Osteoblast (primary cell): ENCODE results near the gene SKA2. TPM values are rescaled to one million over a fixed set of nuclear protein-coding genes. Genes with fewer than 3 reads are reported as not detected.
A peak's percentile ranks its signal among the peaks of the same experiment; 100 is the strongest.
"Not testable (repeated sequence)": the region's sequence is repeated elsewhere in the genome, so short reads cannot be mapped to it uniquely, and the experiment has no call there.

ENCODE experiments used
- DNase-seq: peaks from one replicate; pipeline ENCODE4 v3.0.0; 2011; ENCODE audit warnings: low spot score, mixed read lengths; ENCODE audit not compliant: insufficient read length; ENCODE audit errors: missing footprints
- H2AFZ ChIP-seq: 2 replicates; pipeline ENCODE4 v1.6.0; 2011; ENCODE audit warnings: mild to moderate bottlenecking, low read length
- H3K27ac ChIP-seq: 2 replicates; pipeline ENCODE4 v1.5.1; 2011; ENCODE audit warnings: mild to moderate bottlenecking, low read depth, low read length, moderate library complexity
- H3K27me3 ChIP-seq: 2 replicates; pipeline ENCODE4 v1.6.0; 2012; ENCODE audit warnings: mild to moderate bottlenecking, control low read depth, inconsistent platforms, low read length, moderate library complexity; ENCODE audit not compliant: insufficient read depth
- H3K36me3 ChIP-seq: 2 replicates; pipeline ENCODE4 v1.5.1; 2011; ENCODE audit warnings: mild to moderate bottlenecking, low read length, control low read depth, moderate library complexity; ENCODE audit not compliant: insufficient read depth
- H3K4me1 ChIP-seq: 2 replicates; pipeline ENCODE4 v1.5.1; 2011; ENCODE audit warnings: mild to moderate bottlenecking, low read length, control low read depth, moderate library complexity; ENCODE audit not compliant: insufficient read depth
- H3K4me2 ChIP-seq: 2 replicates; pipeline ENCODE4 v1.6.0; 2011; ENCODE audit warnings: mild to moderate bottlenecking, low read length; ENCODE audit not compliant: insufficient read depth
- H3K4me3 ChIP-seq: fragments of 200-600 bp; sonication (generic); 3 replicates; pipeline ENCODE4 v1.5.1; 2012; ENCODE audit warnings: mild to moderate bottlenecking, low read length, inconsistent platforms; ENCODE audit not compliant: insufficient read depth
- H3K79me2 ChIP-seq: 2 replicates; pipeline ENCODE4 v1.6.0; 2012; ENCODE audit warnings: mild to moderate bottlenecking, low read length, control low read depth, inconsistent platforms; ENCODE audit not compliant: insufficient read depth
- H3K9me3 ChIP-seq: 2 replicates; pipeline ENCODE4 v1.5.1; 2011; ENCODE audit warnings: low read depth, low read length, control low read depth
- H4K20me1 ChIP-seq: 2 replicates; pipeline ENCODE4 v1.6.0; 2012; ENCODE audit warnings: mild to moderate bottlenecking, low read length, control low read depth; ENCODE audit not compliant: insufficient read depth
- total RNA-seq: library from RNA; depleted of rRNA; stranded (reverse); fragments of >200 nt; gene quantifications from 2 replicates; pipeline ENCODE4 v1.2.3, GENCODE V29; 2012
- TF ChIP-seq, protein P1 (sequence below): IDR thresholded peaks from 2 replicates; pipeline ENCODE4 v1.5.1; 2011; ENCODE audit warnings: mild to moderate bottlenecking, low read depth, low read length, moderate library complexity; ENCODE audit errors: extremely low read depth

SKA2 gene
- total RNA-seq, 1 donor, result 32.6 TPM

DNA sequence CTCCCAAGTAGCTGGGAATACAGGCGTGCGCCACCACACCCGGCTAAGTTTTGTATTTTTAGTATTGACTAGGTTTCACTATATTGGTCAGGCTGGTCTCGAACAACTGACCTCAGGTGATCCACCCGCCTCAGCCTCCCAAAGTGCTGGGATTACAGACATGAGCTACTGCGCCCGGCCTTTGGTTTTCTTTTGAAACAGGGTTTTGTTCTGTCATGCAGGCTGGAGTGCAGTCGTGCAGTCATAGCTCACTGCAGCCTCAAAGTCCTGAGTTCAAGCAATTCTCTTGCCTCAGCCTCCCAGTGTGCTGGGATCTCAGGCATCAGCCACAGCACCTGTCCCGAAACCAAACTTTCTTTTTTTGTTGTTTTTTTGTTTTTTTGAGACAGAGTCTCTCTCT lies 25.6 kb upstream of the SKA2 start:
- no peaks in the 10 kb centered on the region for H3K4me1 ChIP-seq
- DNase-seq, result no peak
- H3K27ac ChIP-seq, result no peak overlapping the region
- H3K4me3 ChIP-seq, result no peak overlapping the region
- peaks cover 22% of the 10 kb centered on the region for H3K79me2 ChIP-seq
- no peak overlapping the region for H2AFZ ChIP-seq
- H3K27me3 ChIP-seq, result no peaks in the 10 kb centered on the region
- H4K20me1 ChIP-seq, result no peaks in the 10 kb centered on the region
- TF ChIP-seq, protein P1, sequence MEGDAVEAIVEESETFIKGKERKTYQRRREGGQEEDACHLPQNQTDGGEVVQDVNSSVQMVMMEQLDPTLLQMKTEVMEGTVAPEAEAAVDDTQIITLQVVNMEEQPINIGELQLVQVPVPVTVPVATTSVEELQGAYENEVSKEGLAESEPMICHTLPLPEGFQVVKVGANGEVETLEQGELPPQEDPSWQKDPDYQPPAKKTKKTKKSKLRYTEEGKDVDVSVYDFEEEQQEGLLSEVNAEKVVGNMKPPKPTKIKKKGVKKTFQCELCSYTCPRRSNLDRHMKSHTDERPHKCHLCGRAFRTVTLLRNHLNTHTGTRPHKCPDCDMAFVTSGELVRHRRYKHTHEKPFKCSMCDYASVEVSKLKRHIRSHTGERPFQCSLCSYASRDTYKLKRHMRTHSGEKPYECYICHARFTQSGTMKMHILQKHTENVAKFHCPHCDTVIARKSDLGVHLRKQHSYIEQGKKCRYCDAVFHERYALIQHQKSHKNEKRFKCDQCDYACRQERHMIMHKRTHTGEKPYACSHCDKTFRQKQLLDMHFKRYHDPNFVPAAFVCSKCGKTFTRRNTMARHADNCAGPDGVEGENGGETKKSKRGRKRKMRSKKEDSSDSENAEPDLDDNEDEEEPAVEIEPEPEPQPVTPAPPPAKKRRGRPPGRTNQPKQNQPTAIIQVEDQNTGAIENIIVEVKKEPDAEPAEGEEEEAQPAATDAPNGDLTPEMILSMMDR, result no peak
- H3K4me2 ChIP-seq, result no peak overlapping the region
- H3K36me3 ChIP-seq, result peaks cover 6% of the 10 kb centered on the region
- no peaks in the 10 kb centered on the region for H3K9me3 ChIP-seq

DNA sequence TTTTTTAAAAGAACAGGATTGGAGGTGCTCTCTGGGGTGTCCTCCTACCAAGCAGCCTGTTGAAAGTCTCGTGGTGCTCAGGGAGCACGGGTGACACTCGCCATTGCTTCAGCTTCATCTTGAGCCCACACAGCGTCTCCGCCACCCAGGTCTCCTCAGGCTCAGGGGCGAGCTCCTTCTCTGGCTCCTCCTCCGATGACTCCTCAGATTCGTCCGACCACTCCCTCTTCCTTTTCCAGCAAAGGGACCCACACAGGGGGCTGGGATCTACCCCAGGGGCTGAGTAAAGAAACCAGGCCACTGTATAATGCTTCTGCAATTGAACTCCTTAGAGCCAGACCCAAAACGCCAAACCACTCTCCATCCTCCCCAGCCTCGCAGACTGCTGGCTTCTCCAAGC lies 24.6 kb upstream of the SKA2 start:
- not testable (repeated sequence) for H2AFZ ChIP-seq, H3K27me3 ChIP-seq, H3K27ac ChIP-seq, H3K9me3 ChIP-seq, H3K4me1 ChIP-seq, H3K4me2 ChIP-seq, H4K20me1 ChIP-seq, H3K36me3 ChIP-seq, H3K4me3 ChIP-seq, DNase-seq
- peaks cover 26% of the 10 kb centered on the region for H3K79me2 ChIP-seq

DNA sequence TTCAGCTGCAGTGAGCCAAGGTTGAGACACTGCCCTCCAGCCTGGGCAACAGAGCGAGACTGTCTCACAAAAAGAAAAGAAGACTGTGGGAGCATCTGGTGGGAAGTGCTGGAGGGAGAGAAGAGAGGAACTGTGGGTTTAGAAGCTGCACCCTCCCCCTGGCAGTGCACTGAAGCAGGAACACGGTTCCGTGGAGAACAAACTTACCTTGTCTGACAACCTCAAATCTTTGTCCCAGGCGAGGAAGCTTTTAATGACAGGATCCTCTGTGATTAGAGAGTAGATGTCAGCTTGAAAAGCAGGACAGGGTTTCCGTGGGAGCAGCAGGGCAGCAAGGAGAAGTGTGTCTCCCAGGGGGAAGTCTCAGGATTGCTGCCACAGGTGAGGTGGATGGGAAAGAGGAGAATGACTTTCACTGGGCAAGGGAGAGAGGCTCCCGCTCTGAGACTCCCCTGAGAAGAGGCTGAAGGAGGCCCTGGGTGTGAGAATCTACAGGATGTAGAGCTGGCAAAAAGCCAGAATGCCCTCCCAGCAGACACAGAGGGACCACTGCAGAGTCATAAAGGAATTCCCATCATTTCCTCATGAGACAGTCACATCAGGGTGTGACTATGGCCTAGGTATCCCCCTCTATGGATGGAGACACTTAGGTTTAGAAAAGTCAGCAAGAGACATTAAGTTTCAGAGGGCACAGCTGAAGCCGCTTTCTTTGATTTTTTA lies 23.4 kb upstream of the SKA2 start:
- Histone ChIP-seq H2AFZ (peak overlapping the region; percentile 57), H3K4me1 (no peaks in the 10 kb centered on the region), H3K4me3 (no peak overlapping the region), H3K4me2 (no peak overlapping the region), H3K36me3 (peaks cover 10% of the 10 kb centered on the region), H3K79me2 (peaks cover 26% of the 10 kb centered on the region), H3K9me3 (no peaks in the 10 kb centered on the region), H3K27ac (no peak overlapping the region), H4K20me1 (no peaks in the 10 kb centered on the region), H3K27me3 (no peaks in the 10 kb centered on the region)
- no peak for DNase-seq
- TF ChIP-seq, protein P1, result no peak

DNA sequence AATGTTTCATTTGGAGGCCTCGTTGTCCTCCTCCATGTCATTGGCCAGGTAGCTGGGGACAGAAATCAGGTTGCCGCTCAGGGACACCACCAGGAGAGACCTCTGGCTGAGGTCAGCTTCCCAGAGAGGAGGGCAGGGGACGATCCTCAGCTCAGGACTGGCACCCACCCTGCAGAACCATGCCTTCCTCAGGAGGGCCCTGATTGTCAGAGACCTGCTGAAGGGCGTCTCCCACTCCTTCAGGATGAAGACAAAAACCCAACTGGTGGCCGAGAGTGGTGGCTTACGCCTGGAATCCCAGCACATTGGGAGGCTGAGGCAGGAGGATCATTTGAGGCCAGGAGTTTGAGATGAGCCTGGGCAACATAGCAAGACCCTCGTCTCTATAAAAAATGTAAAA lies 20.1 kb upstream of the SKA2 start:
- no peaks in the 10 kb centered on the region for H3K4me1 ChIP-seq
- H3K79me2 ChIP-seq, result peaks cover 26% of the 10 kb centered on the region
- no peak overlapping the region for H3K4me3 ChIP-seq
- TF ChIP-seq, protein P1, result no peak
- no peak for DNase-seq
- H3K4me2 ChIP-seq, result no peak overlapping the region
- no peak overlapping the region for H2AFZ ChIP-seq
- no peaks in the 10 kb centered on the region for H3K27me3 ChIP-seq
- H3K36me3 ChIP-seq, result peaks cover 18% of the 10 kb centered on the region
- no peaks in the 10 kb centered on the region for H4K20me1 ChIP-seq
- H3K27ac ChIP-seq, result no peak overlapping the region
- no peaks in the 10 kb centered on the region for H3K9me3 ChIP-seq
